Esophagus squamous epithelium (tissue), 5 donors: ENCODE results near the gene FYCO1. TPM values are rescaled to one million over a fixed set of nuclear protein-coding genes. Genes with fewer than 3 reads are reported as not detected.

Source experiments
- DNase-seq: peaks from one replicate; lab custom pipeline; 2025; lab: John Stamatoyannopoulos, UW
- H3K27ac ChIP-seq, 4 donors: fragments of 200-600 bp; sonication (generic); one replicate each; pipeline ENCODE4 v1.5.1; 2016 to 2019; ENCODE audit warnings: mild to moderate bottlenecking in 1 of 4
- H3K27me3 ChIP-seq, 4 donors: fragments of 200-600 bp; sonication (generic); 1 replicate in 3 of 4; 2 replicates in 1 of 4; pipeline versions ENCODE4 v1.5.1 to v1.6.0; 2017 to 2021; ENCODE audit warnings: antibody characterized with exemption in 1 of 4
- H3K36me3 ChIP-seq, 3 donors: fragments of 200-600 bp; sonication (generic); one replicate each; pipeline ENCODE4 v1.5.1; 2016 to 2019
- H3K4me1 ChIP-seq, 3 donors: fragments of 200-600 bp; sonication (generic); one replicate each; pipeline ENCODE4 v1.5.1; 2017 to 2019
- H3K4me3 ChIP-seq, 4 donors: fragments of 200-600 bp; sonication (generic); 1 replicate in 3 of 4; 2 replicates in 1 of 4; pipeline ENCODE4 v1.5.1; 2016 to 2019; ENCODE audit warnings: mild to moderate bottlenecking in 2 of 4, moderate library complexity in 1 of 4
- H3K9me3 ChIP-seq, 3 donors: fragments of 200-600 bp; sonication (generic); one replicate each; pipeline ENCODE4 v1.5.1; 2016 to 2019
- CTCF ChIP-seq, 6 experiments: fragments of 450-650 bp in 4 of 6; fragments of 200-600 bp in 2 of 6; sonication (generic) in 2 of 6; IDR thresholded peaks; one replicate each; pipeline ENCODE4 v1.5.1; 2016 to 2019; ENCODE audit warnings: antibody characterized with exemption in 6 of 6, mild to moderate bottlenecking in 4 of 6, moderate library complexity in 4 of 6
- POLR2A ChIP-seq, 4 donors: fragments of 450-650 bp; IDR thresholded peaks; one replicate each; pipeline ENCODE4 v1.6.1; 2017; ENCODE audit warnings: antibody characterized with exemption in 4 of 4, mild to moderate bottlenecking in 4 of 4, moderate library complexity in 3 of 4
- WGBS, 2 donors: methylation state at CpG; one replicate each; pipeline ENCODE4 v1.1.5; 2018; 5-methylcytosine and 5-hydroxymethylcytosine counted together
- intact Hi-C: fragments of 100-400 bp; cut with DNase I; formaldehyde crosslinking; loops from one replicate; pipeline ENCODE4 v1.15.0; 2022
- total RNA-seq, 4 donors: library from RNA; depleted of rRNA; stranded (reverse); fragments of >200 nt; gene quantifications; one replicate each; pipeline ENCODE4 v1.1.0, GENCODE V29; 2016
- donor health status: DM: yes; HTN: yes; CAD: no.

FYCO1 gene
- total RNA-seq, 4 donors from 2014 or later, result 17.8 to 33.3 (median 25.0) TPM

- Histone ChIP-seq H3K9me3 (no peaks in the 10 kb centered on the region), H3K36me3 (peaks cover 5 to 98% (median 16%) of the 10 kb centered on the region in 3 donors), H3K4me3 (no peak overlapping the region), H3K4me1 (peaks cover 0 to 61% (median 17%) of the 10 kb centered on the region in 3 donors), H3K27ac (peak overlapping the region in 2 of 4 donors; percentile 31 to 54), H3K27me3 (no peaks in the 10 kb centered on the region)
- no peak for DNase-seq
- 64 to 66% methylated on average over 5 of the region's 5 CpGs for WGBS, 2 donors
- intact Hi-C loops, result no loop called here
- no peak for TF ChIP-seq CTCF (IDR thresholded peaks at IDR 0.05)
These were observed 19.9 kb downstream of the FYCO1 start for GRCh38 chr3:45975686-45976085.

GRCh38 chr3:45974686-45975085, 20.9 kb downstream of the FYCO1 start:
- H3K9me3 ChIP-seq, result no peaks in the 10 kb centered on the region
- peaks cover 0 to 61% (median 17%) of the 10 kb centered on the region in 3 donors for H3K4me1 ChIP-seq
- 79 to 92% methylated on average over 4 of the region's 4 CpGs for WGBS, 2 donors
- no peaks in the 10 kb centered on the region for H3K27me3 ChIP-seq
- no peak for DNase-seq
- intact Hi-C loops, result no loop called here
- H3K27ac ChIP-seq, result no peak overlapping the region
- H3K4me3 ChIP-seq, result no peak overlapping the region
- H3K36me3 ChIP-seq, result peaks cover 4 to 98% (median 9%) of the 10 kb centered on the region in 3 donors
- TF ChIP-seq POLR2A (IDR thresholded peaks at IDR 0.05) (no peak), CTCF (IDR thresholded peaks at IDR 0.05) (no peak)

- no peak for DNase-seq
- no peaks in the 10 kb centered on the region for H3K27me3 ChIP-seq
- 59 to 66% methylated on average over 6 of the region's 6 CpGs for WGBS, 2 donors
- H3K36me3 ChIP-seq, result peaks cover 17 to 98% (median 22%) of the 10 kb centered on the region in 3 donors
- intact Hi-C loops, result no loop called here
- no peak overlapping the region for H3K4me3 ChIP-seq
- TF ChIP-seq CTCF (IDR thresholded peaks at IDR 0.05) (no peak), POLR2A (IDR thresholded peaks at IDR 0.05) (no peak)
- H3K9me3 ChIP-seq, result no peaks in the 10 kb centered on the region
- H3K4me1 ChIP-seq, result peaks cover 0 to 63% (median 14%) of the 10 kb centered on the region in 3 donors
- H3K27ac ChIP-seq, result peak overlapping the region; percentile 53 to 82 (median 68)
These were observed 22.9 kb downstream of the FYCO1 start for GRCh38 chr3:45972534-45973402.

- peaks cover 45 to 98% (median 45%) of the 10 kb centered on the region in 3 donors for H3K36me3 ChIP-seq
- no peaks in the 10 kb centered on the region for H3K9me3 ChIP-seq
- TF ChIP-seq CTCF (IDR thresholded peaks at IDR 0.05) (no peak), POLR2A (IDR thresholded peaks at IDR 0.05) (no peak)
- no peak overlapping the region for H3K4me3 ChIP-seq
- 91% methylated on average over 2 to 3 of the region's 3 CpGs for WGBS, 2 donors
- intact Hi-C loops, result no loop called here
- no peaks in the 10 kb centered on the region for H3K27me3 ChIP-seq
- no peak overlapping the region for H3K27ac ChIP-seq
- DNase-seq, result no peak
- H3K4me1 ChIP-seq, result peaks cover 0 to 69% (median 22%) of the 10 kb centered on the region in 3 donors
These were observed 25.7 kb downstream of the FYCO1 start for GRCh38 chr3:45969953-45970352.

- WGBS, 2 donors, result 84 to 91% methylated on average over 3 of the region's 3 CpGs
- Histone ChIP-seq H3K27me3 (no peaks in the 10 kb centered on the region), H3K4me1 (peaks cover 0 to 66% (median 22%) of the 10 kb centered on the region in 3 donors), H3K4me3 (no peak overlapping the region), H3K36me3 (peaks cover 53 to 98% (median 54%) of the 10 kb centered on the region in 3 donors), H3K27ac (no peak overlapping the region), H3K9me3 (no peaks in the 10 kb centered on the region)
- no peak for TF ChIP-seq POLR2A (IDR thresholded peaks at IDR 0.05)
- no peak for DNase-seq
- intact Hi-C loops, result no loop called here
These were observed 26.5 kb downstream of the FYCO1 start for GRCh38 chr3:45969116-45969515.
